Dendritic cell treated with granulocyte-macrophage colony-stimulating factor and Interleukin-4, amounts not matched to agents 40 ng/mL and 50 ng/mL, for 4 days (primary cell): ENCODE measurements around the gene PTPRZ1.

Experiments used
- H3K27ac Mint-ChIP-seq: one replicate; pipeline ENCODE4 v1.8.0; 2022; ENCODE audit warnings: mild to moderate bottlenecking, mixed read lengths
- H3K27me3 Mint-ChIP-seq: one replicate; pipeline ENCODE4 v1.8.0; 2022; ENCODE audit warnings: mild to moderate bottlenecking, mixed read lengths
- H3K36me3 Mint-ChIP-seq: one replicate; pipeline ENCODE4 v1.8.0; 2022; ENCODE audit warnings: low read depth, mixed read lengths
- H3K4me1 Mint-ChIP-seq: one replicate; pipeline ENCODE4 v1.8.0; 2022; ENCODE audit warnings: low read depth, mixed read lengths
- H3K4me3 Mint-ChIP-seq: one replicate; pipeline ENCODE4 v1.8.0; 2022; ENCODE audit warnings: mild to moderate bottlenecking, moderate library complexity, mixed read lengths
- H3K9me3 Mint-ChIP-seq: one replicate; pipeline ENCODE4 v1.8.0; 2022; ENCODE audit warnings: mixed read lengths
- intact Hi-C: fragments of 100-400 bp; cut with micrococcal nuclease; formaldehyde crosslinking; loops from one replicate; pipeline ENCODE4 v1.15.0; 2022

PTPRZ1 gene

GRCh38 chr7:122067077-122067476 is 194.1 kb downstream of the PTPRZ1 start:
- H3K36me3 Mint-ChIP-seq: no peaks in the 10 kb centered on the region
- H3K4me1 Mint-ChIP-seq: no peaks in the 10 kb centered on the region
- intact Hi-C loops: no loop called here

GRCh38 chr7:122068046-122068445 is 195.1 kb downstream of the PTPRZ1 start:
- no peak overlapping the region for H3K4me3 Mint-ChIP-seq
- no peak overlapping the region for H3K27ac Mint-ChIP-seq
- intact Hi-C loops: no loop called here
- no peaks in the 10 kb centered on the region for H3K9me3 Mint-ChIP-seq
- H3K4me1 Mint-ChIP-seq: no peaks in the 10 kb centered on the region
- H3K27me3 Mint-ChIP-seq: no peaks in the 10 kb centered on the region
- no peaks in the 10 kb centered on the region for H3K36me3 Mint-ChIP-seq

More at GRCh38 chr7:122067077-122067476, 194.1 kb downstream of the PTPRZ1 start:
- no peak overlapping the region for H3K4me3 Mint-ChIP-seq
- no peaks in the 10 kb centered on the region for H3K9me3 Mint-ChIP-seq
- no peak overlapping the region for H3K27ac Mint-ChIP-seq
- H3K27me3 Mint-ChIP-seq: no peaks in the 10 kb centered on the region

DNA sequence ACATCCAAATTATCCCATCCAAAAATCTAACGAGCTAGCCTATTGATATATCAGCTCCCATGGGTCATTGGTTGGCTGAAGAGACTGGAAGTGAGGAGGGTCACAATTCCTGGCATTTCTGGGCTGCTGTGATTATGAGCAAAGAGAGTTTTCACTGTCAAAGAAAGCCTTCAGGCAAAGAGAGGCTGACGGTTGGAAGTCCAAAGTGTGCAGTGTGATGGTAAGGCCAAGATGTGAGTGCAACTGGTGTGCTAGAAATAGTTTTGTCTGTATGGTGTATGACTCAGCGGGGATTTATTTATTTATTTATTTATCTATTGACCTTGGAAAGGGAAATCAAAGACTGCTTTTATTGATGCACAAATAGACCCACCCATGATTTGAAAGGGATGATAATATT is 196.0 kb downstream of the PTPRZ1 start:
- Mint-ChIP-seq H3K4me1 (no peaks in the 10 kb centered on the region), H3K27me3 (no peaks in the 10 kb centered on the region), H3K27ac (no peak overlapping the region), H3K36me3 (no peaks in the 10 kb centered on the region), H3K4me3 (no peak overlapping the region), H3K9me3 (no peaks in the 10 kb centered on the region)
- intact Hi-C loops: no loop called here

DNA sequence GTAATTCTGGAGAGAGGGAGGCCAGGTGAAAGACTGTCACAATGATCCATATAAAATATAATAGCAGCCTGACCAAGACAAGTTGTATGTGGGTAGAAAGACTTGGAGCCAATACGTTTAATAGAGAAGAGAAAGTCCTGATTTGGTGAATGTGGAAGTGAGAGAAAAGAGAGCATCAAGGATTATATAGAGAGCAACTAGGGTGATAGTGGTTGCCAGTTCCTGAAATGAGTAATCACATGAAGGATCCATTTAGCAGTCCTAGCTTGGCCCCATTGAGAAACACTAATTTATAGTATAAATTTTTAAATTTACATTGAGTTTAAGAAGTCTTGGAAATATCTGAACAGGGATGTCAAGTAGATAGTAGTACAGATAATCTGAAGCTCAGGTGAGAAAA is 197.1 kb downstream of the PTPRZ1 start:
- no peak overlapping the region for H3K27ac Mint-ChIP-seq
- no peak overlapping the region for H3K4me3 Mint-ChIP-seq
- H3K36me3 Mint-ChIP-seq: no peaks in the 10 kb centered on the region
- no peaks in the 10 kb centered on the region for H3K4me1 Mint-ChIP-seq
- no peaks in the 10 kb centered on the region for H3K9me3 Mint-ChIP-seq
- intact Hi-C loops: no loop called here
- H3K27me3 Mint-ChIP-seq: no peaks in the 10 kb centered on the region

DNA sequence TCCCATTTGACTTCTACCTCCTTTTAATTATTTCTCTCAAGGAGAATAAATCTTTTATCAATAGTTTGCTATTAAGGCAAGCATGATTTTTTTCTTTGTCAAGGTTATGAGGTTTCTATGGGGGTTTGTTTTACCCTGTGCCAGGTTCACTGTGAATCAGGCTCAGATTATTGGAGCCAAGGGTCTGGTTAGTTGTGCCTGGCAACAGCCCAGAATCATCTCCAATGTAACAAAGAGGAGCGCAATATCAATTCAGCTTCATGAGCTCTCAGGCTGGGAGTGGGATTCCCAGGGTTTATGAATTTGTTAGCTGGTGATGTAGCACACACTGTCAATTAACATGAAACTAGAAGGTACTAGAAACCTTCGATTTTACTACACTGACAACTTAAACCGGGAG is 197.9 kb downstream of the PTPRZ1 start:
- no peaks in the 10 kb centered on the region for H3K27me3 Mint-ChIP-seq
- H3K9me3 Mint-ChIP-seq: no peaks in the 10 kb centered on the region
- H3K27ac Mint-ChIP-seq: no peak overlapping the region
- no peaks in the 10 kb centered on the region for H3K36me3 Mint-ChIP-seq
- no peaks in the 10 kb centered on the region for H3K4me1 Mint-ChIP-seq
- intact Hi-C loops: no loop called here
- H3K4me3 Mint-ChIP-seq: no peak overlapping the region

DNA sequence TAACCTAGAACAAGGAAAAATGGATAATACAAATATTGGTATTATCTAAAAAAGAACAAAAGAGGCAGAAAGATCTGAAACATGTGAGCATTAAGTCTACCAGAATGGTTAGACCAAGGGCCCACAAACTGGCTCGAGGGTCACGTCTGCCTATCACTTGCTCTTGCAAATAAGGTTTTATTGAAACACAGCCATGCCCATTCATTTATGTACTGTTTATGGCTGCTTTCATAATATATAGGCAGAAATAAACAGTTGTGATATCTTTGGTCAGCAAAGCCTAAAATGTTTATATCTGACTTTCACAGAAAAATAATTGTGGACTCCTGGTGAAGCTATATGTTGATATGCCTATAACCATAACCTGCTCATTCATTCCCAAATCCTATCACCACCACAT is 199.3 kb downstream of the PTPRZ1 start:
- Mint-ChIP-seq H3K36me3 (no peaks in the 10 kb centered on the region), H3K27ac (no peak overlapping the region), H3K9me3 (no peaks in the 10 kb centered on the region), H3K4me1 (no peaks in the 10 kb centered on the region), H3K4me3 (no peak overlapping the region), H3K27me3 (no peaks in the 10 kb centered on the region)
- intact Hi-C loops: no loop called here

GRCh38 chr7:122072924-122073599 is 200.1 kb downstream of the PTPRZ1 start:
- Mint-ChIP-seq H3K4me1 (no peaks in the 10 kb centered on the region), H3K9me3 (no peaks in the 10 kb centered on the region), H3K36me3 (no peaks in the 10 kb centered on the region), H3K4me3 (no peak overlapping the region), H3K27me3 (no peaks in the 10 kb centered on the region), H3K27ac (no peak overlapping the region)
- intact Hi-C loops: no loop called here

DNA sequence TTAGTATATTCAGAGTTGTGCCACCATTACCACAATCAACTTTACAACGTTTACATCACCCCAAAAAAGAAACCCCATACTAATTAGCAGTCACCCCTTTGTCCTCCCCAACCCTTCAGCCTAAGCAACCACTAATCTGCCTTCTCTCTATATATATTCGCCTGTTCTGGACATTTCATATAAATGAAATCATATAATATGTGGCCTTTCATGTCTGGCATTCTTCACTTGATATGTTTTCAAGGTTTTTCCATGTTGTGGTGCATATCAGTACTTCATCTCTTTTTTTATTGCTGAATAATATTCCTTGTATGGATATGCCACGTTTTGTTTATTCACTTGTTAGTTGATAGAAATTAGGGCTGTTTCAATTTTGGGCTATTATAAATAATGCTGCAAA is 200.7 kb downstream of the PTPRZ1 start:
- H3K36me3 Mint-ChIP-seq: no peaks in the 10 kb centered on the region
- H3K9me3 Mint-ChIP-seq: no peaks in the 10 kb centered on the region
- no peak overlapping the region for H3K4me3 Mint-ChIP-seq
- H3K27me3 Mint-ChIP-seq: no peaks in the 10 kb centered on the region
- intact Hi-C loops: no loop called here
- H3K27ac Mint-ChIP-seq: no peak overlapping the region
- no peaks in the 10 kb centered on the region for H3K4me1 Mint-ChIP-seq

DNA sequence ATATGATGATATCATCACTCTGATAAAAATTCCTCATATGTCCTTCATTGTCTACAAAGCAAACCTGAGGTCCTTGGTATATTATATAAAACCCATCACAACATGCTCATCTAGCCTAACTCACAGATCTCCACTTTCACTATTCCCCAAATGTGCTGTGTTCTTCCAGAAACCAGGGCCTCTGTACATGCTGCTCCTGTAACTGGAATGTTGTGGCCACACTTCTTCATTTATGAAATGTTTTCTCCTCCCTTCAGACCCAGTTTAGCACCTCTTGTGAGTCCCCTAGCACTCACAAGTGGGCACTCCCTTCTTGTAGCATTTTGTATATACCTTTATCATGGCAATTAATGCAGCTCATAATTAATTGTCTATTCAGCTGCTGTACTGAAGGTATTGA is 209.2 kb downstream of the PTPRZ1 start:
- H3K27me3 Mint-ChIP-seq: no peaks in the 10 kb centered on the region
- no peaks in the 10 kb centered on the region for H3K36me3 Mint-ChIP-seq
- no peaks in the 10 kb centered on the region for H3K9me3 Mint-ChIP-seq
- H3K27ac Mint-ChIP-seq: no peak overlapping the region
- intact Hi-C loops: no loop called here
- no peak overlapping the region for H3K4me3 Mint-ChIP-seq
- H3K4me1 Mint-ChIP-seq: no peaks in the 10 kb centered on the region

DNA sequence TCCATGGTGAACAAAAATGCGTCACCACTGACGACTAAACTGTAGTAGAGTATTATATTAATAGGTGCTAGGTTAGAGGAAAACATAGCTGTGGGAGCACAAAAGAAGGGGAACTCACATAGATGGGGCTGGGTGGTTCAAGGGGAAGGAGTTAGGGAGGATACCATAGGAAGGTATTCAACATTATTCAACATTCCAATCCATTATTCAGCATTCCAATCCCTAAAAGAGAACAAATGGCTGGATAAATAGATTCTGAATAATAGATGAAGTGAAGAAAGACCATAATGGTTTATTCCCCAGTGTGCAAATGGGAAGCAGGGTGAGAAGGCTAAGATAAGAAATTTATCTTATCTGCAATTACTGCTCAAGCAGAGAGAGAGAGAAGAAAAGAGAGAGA is 209.7 kb downstream of the PTPRZ1 start:
- H3K27ac Mint-ChIP-seq: no peak overlapping the region
- no peaks in the 10 kb centered on the region for H3K9me3 Mint-ChIP-seq
- no peaks in the 10 kb centered on the region for H3K36me3 Mint-ChIP-seq
- no peaks in the 10 kb centered on the region for H3K27me3 Mint-ChIP-seq
- H3K4me3 Mint-ChIP-seq: no peak overlapping the region
- H3K4me1 Mint-ChIP-seq: no peaks in the 10 kb centered on the region
- intact Hi-C loops: no loop called here

- H3K4me1 Mint-ChIP-seq: no peaks in the 10 kb centered on the region
- no peak overlapping the region for H3K4me3 Mint-ChIP-seq
- H3K9me3 Mint-ChIP-seq: no peaks in the 10 kb centered on the region
- no peak overlapping the region for H3K27ac Mint-ChIP-seq
- intact Hi-C loops: loop anchor here (2.0 to 10.0 kb wide), 2 partner anchors 58 to 436 kb away; no protein-coding TSS in a partner anchor
- no peaks in the 10 kb centered on the region for H3K27me3 Mint-ChIP-seq
- no peaks in the 10 kb centered on the region for H3K36me3 Mint-ChIP-seq
These were observed 220.2 kb downstream of the PTPRZ1 start for GRCh38 chr7:122092964-122093797.

DNA sequence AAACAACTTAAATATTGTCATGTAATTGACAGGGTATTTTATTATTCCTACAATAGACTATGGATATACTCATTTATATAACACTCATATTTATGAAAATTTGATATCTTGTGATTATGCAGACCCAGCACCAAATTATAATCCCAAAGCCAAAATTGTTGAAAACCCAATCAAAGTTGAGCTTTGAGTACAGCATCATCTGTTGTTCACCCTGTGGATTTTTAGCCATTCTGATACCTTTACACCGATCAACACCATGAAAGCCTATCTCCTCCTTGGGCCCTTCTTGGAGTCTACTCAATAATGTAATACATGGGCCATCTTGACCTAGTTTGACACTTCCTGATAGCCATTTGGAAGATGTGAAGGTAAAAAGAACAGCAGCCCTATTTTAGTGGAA is 221.6 kb downstream of the PTPRZ1 start:
- Mint-ChIP-seq H3K27ac (no peak overlapping the region), H3K9me3 (no peaks in the 10 kb centered on the region), H3K27me3 (no peaks in the 10 kb centered on the region), H3K36me3 (no peaks in the 10 kb centered on the region), H3K4me3 (no peak overlapping the region), H3K4me1 (no peaks in the 10 kb centered on the region)
- intact Hi-C loops: loop anchor here (10.0 kb wide), 1 partner anchor 60 kb away; no protein-coding TSS in a partner anchor

- Mint-ChIP-seq H3K4me3 (no peak overlapping the region), H3K9me3 (no peaks in the 10 kb centered on the region)
These were observed 222.7 kb downstream of the PTPRZ1 start for GRCh38 chr7:122095642-122096041.

DNA sequence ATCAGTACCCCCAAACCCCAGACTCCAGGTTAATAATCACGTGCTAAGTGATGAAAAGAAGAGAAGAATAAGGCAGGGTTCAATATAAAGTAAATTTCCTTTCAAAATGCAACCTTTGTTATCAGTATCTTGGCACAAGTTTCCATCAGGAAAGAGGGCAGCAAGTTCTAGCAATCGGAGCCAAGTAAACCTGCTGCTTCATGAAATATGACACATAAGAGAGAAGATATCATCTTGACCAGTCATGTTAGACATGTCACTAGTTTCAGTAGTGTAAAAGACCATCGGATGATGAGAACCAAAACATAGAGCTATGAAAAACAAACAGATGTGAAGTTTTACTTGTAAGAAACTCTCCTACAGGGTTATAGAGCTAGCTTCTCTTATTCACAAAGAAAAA is 227.1 kb downstream of the PTPRZ1 start:
- no peak overlapping the region for H3K4me3 Mint-ChIP-seq
- intact Hi-C loops: no loop called here
- no peaks in the 10 kb centered on the region for H3K27me3 Mint-ChIP-seq
- H3K36me3 Mint-ChIP-seq: no peaks in the 10 kb centered on the region
- no peaks in the 10 kb centered on the region for H3K4me1 Mint-ChIP-seq
- peaks cover 10% of the 10 kb centered on the region for H3K9me3 Mint-ChIP-seq
- no peak overlapping the region for H3K27ac Mint-ChIP-seq

More at GRCh38 chr7:122095642-122096041, 222.7 kb downstream of the PTPRZ1 start:
- Mint-ChIP-seq H3K4me1 (no peaks in the 10 kb centered on the region), H3K27ac (no peak overlapping the region), H3K27me3 (no peaks in the 10 kb centered on the region), H3K36me3 (no peaks in the 10 kb centered on the region)
- intact Hi-C loops: loop anchor here (10.0 kb wide), 1 partner anchor 61 kb away; no protein-coding TSS in a partner anchor
